ENCODE data around the gene GAB1. TPM values are rescaled to one million over a fixed set of nuclear protein-coding genes. Genes with fewer than 3 reads are reported as not detected.

GAB1 gene
- total RNA-seq, 1 donor from 2014 or later: 14.9 TPM

DNA sequence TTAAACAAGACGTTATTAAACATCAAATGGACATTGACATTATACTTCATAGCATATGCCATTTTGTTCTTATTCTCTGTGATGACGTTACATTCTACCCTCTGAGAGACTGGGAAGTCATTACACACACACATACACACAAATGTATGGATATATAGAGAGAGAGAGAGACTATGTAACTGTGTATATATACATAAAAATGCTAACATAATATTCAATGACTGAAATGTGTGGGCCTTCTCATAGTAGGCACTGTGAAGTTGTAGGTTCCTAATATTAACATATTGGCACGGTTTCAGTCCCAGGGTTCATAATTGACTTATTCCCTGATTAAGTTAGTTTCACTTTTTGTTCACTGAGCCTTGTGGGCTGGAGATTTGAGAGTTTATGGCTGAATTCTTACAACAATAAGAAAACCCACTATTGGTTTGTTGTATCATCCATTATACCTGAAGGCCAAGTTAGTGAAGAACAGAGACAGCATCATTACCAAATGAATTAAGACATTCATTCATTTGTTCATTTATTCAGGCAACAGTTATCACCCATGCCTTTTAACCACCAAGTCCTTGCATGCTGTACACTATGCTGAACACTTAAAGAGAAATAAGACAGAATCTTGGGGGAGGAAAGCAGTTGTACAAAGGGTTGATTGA, 68.5 kb downstream of the GAB1 start:
- Histone ChIP-seq H3K36me3 (ENCODE audit: control insufficient read depth, insufficient read depth, low read length) (no peaks in the 10 kb centered on the region), H3K27me3 (ENCODE audit: control insufficient read depth, insufficient read depth, low read length) (no peaks in the 10 kb centered on the region), H3K4me3 (ENCODE audit: low read depth, low read length) (no peak overlapping the region)
- DNase-seq (ENCODE audit: low read depth): no peak
- TF ChIP-seq, protein P1, sequence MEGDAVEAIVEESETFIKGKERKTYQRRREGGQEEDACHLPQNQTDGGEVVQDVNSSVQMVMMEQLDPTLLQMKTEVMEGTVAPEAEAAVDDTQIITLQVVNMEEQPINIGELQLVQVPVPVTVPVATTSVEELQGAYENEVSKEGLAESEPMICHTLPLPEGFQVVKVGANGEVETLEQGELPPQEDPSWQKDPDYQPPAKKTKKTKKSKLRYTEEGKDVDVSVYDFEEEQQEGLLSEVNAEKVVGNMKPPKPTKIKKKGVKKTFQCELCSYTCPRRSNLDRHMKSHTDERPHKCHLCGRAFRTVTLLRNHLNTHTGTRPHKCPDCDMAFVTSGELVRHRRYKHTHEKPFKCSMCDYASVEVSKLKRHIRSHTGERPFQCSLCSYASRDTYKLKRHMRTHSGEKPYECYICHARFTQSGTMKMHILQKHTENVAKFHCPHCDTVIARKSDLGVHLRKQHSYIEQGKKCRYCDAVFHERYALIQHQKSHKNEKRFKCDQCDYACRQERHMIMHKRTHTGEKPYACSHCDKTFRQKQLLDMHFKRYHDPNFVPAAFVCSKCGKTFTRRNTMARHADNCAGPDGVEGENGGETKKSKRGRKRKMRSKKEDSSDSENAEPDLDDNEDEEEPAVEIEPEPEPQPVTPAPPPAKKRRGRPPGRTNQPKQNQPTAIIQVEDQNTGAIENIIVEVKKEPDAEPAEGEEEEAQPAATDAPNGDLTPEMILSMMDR (IDR thresholded peaks at IDR 0.05; ENCODE audit: insufficient read depth, low read length, poor library complexity, severe bottlenecking): no peak

GRCh38 chr4:143406523-143406922, 69.8 kb downstream of the GAB1 start:
- no peaks in the 10 kb centered on the region for H3K27me3 ChIP-seq (ENCODE audit: control insufficient read depth, insufficient read depth, low read length)
- no peaks in the 10 kb centered on the region for H3K36me3 ChIP-seq (ENCODE audit: control insufficient read depth, insufficient read depth, low read length)
- DNase-seq (ENCODE audit: low read depth): no peak
- H3K4me3 ChIP-seq (ENCODE audit: low read depth, low read length): no peak overlapping the region
- TF ChIP-seq, protein P1 (IDR thresholded peaks at IDR 0.05; ENCODE audit: insufficient read depth, low read length, poor library complexity, severe bottlenecking): no peak

- Histone ChIP-seq H3K27me3 (ENCODE audit: control insufficient read depth, insufficient read depth, low read length) (no peaks in the 10 kb centered on the region), H3K4me3 (ENCODE audit: low read depth, low read length) (no peak overlapping the region), H3K36me3 (ENCODE audit: control insufficient read depth, insufficient read depth, low read length) (no peaks in the 10 kb centered on the region)
- TF ChIP-seq, protein P1 (IDR thresholded peaks at IDR 0.05; ENCODE audit: insufficient read depth, low read length, poor library complexity, severe bottlenecking): no peak
- no peak for DNase-seq (ENCODE audit: low read depth)
These were observed 70.8 kb downstream of the GAB1 start for GRCh38 chr4:143407474-143407873.

DNA sequence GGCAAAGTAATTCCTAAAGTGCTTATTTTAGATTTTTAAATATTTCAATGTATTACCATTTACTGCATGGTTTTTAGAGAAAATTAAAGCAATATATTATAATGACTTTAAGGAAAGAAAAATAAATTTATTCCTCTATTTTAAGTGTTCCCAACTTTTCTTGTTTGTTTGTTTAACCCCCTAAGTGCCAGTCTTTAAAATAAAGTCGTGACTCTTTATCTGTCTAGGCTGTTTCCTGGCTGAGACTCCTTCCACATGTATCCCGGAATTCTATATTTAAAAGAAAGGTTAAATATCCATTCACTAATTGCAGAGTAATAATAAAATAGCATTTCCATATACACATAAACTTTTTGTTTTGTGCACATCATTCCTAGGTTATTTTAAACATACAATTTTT, 71.2 kb downstream of the GAB1 start:
- DNase-seq (ENCODE audit: low read depth): no peak
- no peaks in the 10 kb centered on the region for H3K27me3 ChIP-seq (ENCODE audit: control insufficient read depth, insufficient read depth, low read length)
- H3K4me3 ChIP-seq (ENCODE audit: low read depth, low read length): no peak overlapping the region
- TF ChIP-seq, protein P1 (IDR thresholded peaks at IDR 0.05; ENCODE audit: insufficient read depth, low read length, poor library complexity, severe bottlenecking): no peak
- no peaks in the 10 kb centered on the region for H3K36me3 ChIP-seq (ENCODE audit: control insufficient read depth, insufficient read depth, low read length)

DNA sequence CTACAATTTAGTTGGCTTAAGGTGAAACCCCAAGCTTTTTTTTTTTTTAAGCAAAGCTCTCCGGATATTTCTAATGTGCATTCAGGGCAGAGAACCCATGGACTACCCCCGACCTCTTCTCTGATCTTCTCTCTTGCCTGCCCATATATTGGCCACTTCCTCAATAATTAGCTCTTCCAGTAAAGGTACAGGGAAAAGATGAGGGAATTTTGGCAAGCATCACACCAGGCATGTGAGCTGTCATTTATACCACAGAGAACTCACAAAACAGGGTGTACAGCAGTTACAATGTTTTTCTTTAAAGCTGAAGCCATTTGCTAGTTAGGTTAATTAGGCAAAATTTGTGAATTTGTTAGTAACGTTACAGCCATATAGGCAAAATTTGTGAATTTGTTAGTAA, 73.3 kb downstream of the GAB1 start:
- TF ChIP-seq, protein P1 (IDR thresholded peaks at IDR 0.05; ENCODE audit: insufficient read depth, low read length, poor library complexity, severe bottlenecking): no peak
- H3K36me3 ChIP-seq (ENCODE audit: control insufficient read depth, insufficient read depth, low read length): no peaks in the 10 kb centered on the region
- no peak for DNase-seq (ENCODE audit: low read depth)
- no peak overlapping the region for H3K4me3 ChIP-seq (ENCODE audit: low read depth, low read length)
- H3K27me3 ChIP-seq (ENCODE audit: control insufficient read depth, insufficient read depth, low read length): no peaks in the 10 kb centered on the region

Measured in kidney epithelial cell (primary cell).